Hematopoietic multipotent progenitor cell treated with erythropoietin and hydrocortisone succinate and interleukin-3 and kit ligand, for 17 days (in vitro differentiated cells): ENCODE measurements around the gene CCN6.
"Not testable (repeated sequence)": the region's sequence is repeated elsewhere in the genome, so short reads cannot be mapped to it uniquely, and the experiment has no call there.

Source experiments
- DNase-seq: peaks from one replicate; pipeline ENCODE4 v3.0.0-alpha.2; 2015; ENCODE audit warnings: low spot score

CCN6 gene

GRCh38 chr6:112051251-112051740 lies 2.6 kb upstream of the CCN6 start:
- not testable (repeated sequence) for DNase-seq

GRCh38 chr6:112054555-112055190 lies 769 bp downstream of the CCN6 start:
- no peak for DNase-seq

GRCh38 chr6:112058243-112059032 lies 4.5 kb downstream of the CCN6 start:
- DNase-seq: no peak

GRCh38 chr6:112061605-112062004 lies 7.7 kb downstream of the CCN6 start:
- DNase-seq: no peak

GRCh38 chr6:112062966-112063365 lies 9.1 kb downstream of the CCN6 start:
- DNase-seq: no peak

- DNase-seq: no peak
Measured at GRCh38 chr6:112065426-112065986, 11.6 kb downstream of the CCN6 start.

- no peak for DNase-seq
Measured at GRCh38 chr6:112066606-112067005, 12.7 kb downstream of the CCN6 start.

GRCh38 chr6:112081569-112081968 lies 27.7 kb downstream of the CCN6 start:
- DNase-seq: no peak

GRCh38 chr6:112085286-112086065 lies 31.6 kb downstream of the CCN6 start:
- DNase-seq: peak; percentile 19

GRCh38 chr6:112086744-112087135 lies 32.8 kb downstream of the CCN6 start:
- DNase-seq: peak; percentile 48

- peak; percentile 86 for DNase-seq
Measured at GRCh38 chr6:112087136-112087911, 33.4 kb downstream of the CCN6 start, which contains the start of the genes FAM229B and TUBE1. Gene FAM229B (plus strand): TSS chr6:112087591. CDS start chr6:112099284, 11,693 bp downstream. Gene TUBE1 (minus strand): TSS chr6:112087482. CDS start chr6:112087434, 48 bp downstream.

- DNase-seq: peak; percentile 8
Measured at GRCh38 chr6:112087916-112088315, 34.0 kb downstream of the CCN6 start.

GRCh38 chr6:112096901-112097300 lies 43.0 kb downstream of the CCN6 start:
- DNase-seq: no peak

GRCh38 chr6:112100561-112100960 lies 46.7 kb downstream of the CCN6 start:
- DNase-seq: no peak

- DNase-seq: not testable (repeated sequence)
Measured at GRCh38 chr6:112106026-112106425, 52.1 kb downstream of the CCN6 start.

- no peak for DNase-seq
Measured at GRCh38 chr6:112106562-112106961, 52.7 kb downstream of the CCN6 start.

GRCh38 chr6:112109262-112109661 lies 55.4 kb downstream of the CCN6 start:
- no peak for DNase-seq

- DNase-seq: no peak
Measured at GRCh38 chr6:112113431-112113830, 59.5 kb downstream of the CCN6 start.

- no peak for DNase-seq
Measured at GRCh38 chr6:112113918-112114317, 60.0 kb downstream of the CCN6 start.

- no peak for DNase-seq
Measured at GRCh38 chr6:112114577-112115223, 60.8 kb downstream of the CCN6 start.

- DNase-seq: no peak
Measured at GRCh38 chr6:112116221-112116620, 62.3 kb downstream of the CCN6 start.
